ENCODE data around the gene KDM2A. TPM values are rescaled to one million over a fixed set of nuclear protein-coding genes. Genes with fewer than 3 reads are reported as not detected.

Gene KDM2A
- total and polyA plus RNA-seq, 2 experiments from 2014 or later, result 25.0 to 54.1 TPM

DNA sequence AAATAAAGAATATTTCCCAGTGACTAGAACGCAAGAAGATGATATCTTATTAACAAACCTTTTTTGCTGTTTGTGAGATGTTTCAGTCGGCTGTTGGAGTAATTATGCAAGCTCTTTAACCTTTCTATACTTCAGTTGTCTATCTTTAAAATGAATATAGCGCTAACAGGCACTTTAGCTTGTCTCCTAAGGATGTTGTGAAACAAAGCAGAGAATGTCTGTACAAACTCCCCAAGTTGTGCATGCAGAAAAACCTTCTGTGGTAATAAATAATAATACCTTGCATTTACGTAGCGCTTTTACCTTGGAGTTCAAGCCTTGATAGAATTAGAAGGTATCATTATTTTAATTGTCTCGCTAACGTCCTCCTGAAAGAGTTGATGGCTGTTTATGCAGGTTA lies 1.9 kb upstream of the KDM2A start:
- Histone ChIP-seq H3F3A (replicated peaks; ENCODE audit: low read depth) (0 out of 2 replicates have a peak, but pooled peaks cover 6% of the 10 kb centered on the region), H3K36me3 (ENCODE audit: insufficient read depth) (0 out of 2 replicates have a peak, but pooled peaks cover 2% of the 10 kb centered on the region), H4K20me1 (replicated peaks; ENCODE audit: insufficient read depth) (peaks cover 11% of the 10 kb centered on the region), H3K27me3 (ENCODE audit: insufficient read depth) (peaks cover 10% of the 10 kb centered on the region), H3K79me2 (replicated peaks; ENCODE audit: insufficient read depth) (peaks cover 26% of the 10 kb centered on the region), H3K9me2 (ENCODE audit: insufficient read depth) (no peaks in the 10 kb centered on the region), H3K4me1 (ENCODE audit: insufficient read depth) (peaks cover 24% of the 10 kb centered on the region), H2AFZ (peak overlapping the region; percentile 93), H3K4me3 (peak overlapping the region; percentile 53), H3K27ac (ENCODE audit: low read depth) (no peak overlapping the region), H3K4me2 (peak overlapping the region; percentile 79)
- peaks cover 37% of the 10 kb centered on the region for H3K4me1 Mint-ChIP-seq
- H3K9me3 Mint-ChIP-seq, result 0 out of 3 replicates have a peak, but pooled peaks cover 2% of the 10 kb centered on the region
- 0 out of 2 replicates have a peak overlapping the region, but pooled peaks have one; percentile 77 for H3K27ac Mint-ChIP-seq
- H3K36me3 Mint-ChIP-seq (ENCODE audit: low read depth), result peaks cover 10% of the 10 kb centered on the region
- no peak for ATAC-seq
- H3K4me3 Mint-ChIP-seq, result peak overlapping the region; percentile 79
- TF ChIP-seq, protein P1, sequence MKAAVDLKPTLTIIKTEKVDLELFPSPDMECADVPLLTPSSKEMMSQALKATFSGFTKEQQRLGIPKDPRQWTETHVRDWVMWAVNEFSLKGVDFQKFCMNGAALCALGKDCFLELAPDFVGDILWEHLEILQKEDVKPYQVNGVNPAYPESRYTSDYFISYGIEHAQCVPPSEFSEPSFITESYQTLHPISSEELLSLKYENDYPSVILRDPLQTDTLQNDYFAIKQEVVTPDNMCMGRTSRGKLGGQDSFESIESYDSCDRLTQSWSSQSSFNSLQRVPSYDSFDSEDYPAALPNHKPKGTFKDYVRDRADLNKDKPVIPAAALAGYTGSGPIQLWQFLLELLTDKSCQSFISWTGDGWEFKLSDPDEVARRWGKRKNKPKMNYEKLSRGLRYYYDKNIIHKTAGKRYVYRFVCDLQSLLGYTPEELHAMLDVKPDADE (IDR thresholded peaks at IDR 0.05), result no peak
- TF ChIP-seq, protein P2, sequence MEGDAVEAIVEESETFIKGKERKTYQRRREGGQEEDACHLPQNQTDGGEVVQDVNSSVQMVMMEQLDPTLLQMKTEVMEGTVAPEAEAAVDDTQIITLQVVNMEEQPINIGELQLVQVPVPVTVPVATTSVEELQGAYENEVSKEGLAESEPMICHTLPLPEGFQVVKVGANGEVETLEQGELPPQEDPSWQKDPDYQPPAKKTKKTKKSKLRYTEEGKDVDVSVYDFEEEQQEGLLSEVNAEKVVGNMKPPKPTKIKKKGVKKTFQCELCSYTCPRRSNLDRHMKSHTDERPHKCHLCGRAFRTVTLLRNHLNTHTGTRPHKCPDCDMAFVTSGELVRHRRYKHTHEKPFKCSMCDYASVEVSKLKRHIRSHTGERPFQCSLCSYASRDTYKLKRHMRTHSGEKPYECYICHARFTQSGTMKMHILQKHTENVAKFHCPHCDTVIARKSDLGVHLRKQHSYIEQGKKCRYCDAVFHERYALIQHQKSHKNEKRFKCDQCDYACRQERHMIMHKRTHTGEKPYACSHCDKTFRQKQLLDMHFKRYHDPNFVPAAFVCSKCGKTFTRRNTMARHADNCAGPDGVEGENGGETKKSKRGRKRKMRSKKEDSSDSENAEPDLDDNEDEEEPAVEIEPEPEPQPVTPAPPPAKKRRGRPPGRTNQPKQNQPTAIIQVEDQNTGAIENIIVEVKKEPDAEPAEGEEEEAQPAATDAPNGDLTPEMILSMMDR (conservative IDR thresholded peaks at IDR 0.05; ENCODE audit: low read depth in 2 of 2), result no peak
- TF ChIP-seq STAT1 (IDR thresholded peaks at IDR 0.05; ENCODE audit: unreplicated experiment), result no peak
- no peak for TF ChIP-seq EZH2 (IDR thresholded peaks at IDR 0.05; ENCODE audit: low read depth, unreplicated experiment)
- TF ChIP-seq, protein P3, sequence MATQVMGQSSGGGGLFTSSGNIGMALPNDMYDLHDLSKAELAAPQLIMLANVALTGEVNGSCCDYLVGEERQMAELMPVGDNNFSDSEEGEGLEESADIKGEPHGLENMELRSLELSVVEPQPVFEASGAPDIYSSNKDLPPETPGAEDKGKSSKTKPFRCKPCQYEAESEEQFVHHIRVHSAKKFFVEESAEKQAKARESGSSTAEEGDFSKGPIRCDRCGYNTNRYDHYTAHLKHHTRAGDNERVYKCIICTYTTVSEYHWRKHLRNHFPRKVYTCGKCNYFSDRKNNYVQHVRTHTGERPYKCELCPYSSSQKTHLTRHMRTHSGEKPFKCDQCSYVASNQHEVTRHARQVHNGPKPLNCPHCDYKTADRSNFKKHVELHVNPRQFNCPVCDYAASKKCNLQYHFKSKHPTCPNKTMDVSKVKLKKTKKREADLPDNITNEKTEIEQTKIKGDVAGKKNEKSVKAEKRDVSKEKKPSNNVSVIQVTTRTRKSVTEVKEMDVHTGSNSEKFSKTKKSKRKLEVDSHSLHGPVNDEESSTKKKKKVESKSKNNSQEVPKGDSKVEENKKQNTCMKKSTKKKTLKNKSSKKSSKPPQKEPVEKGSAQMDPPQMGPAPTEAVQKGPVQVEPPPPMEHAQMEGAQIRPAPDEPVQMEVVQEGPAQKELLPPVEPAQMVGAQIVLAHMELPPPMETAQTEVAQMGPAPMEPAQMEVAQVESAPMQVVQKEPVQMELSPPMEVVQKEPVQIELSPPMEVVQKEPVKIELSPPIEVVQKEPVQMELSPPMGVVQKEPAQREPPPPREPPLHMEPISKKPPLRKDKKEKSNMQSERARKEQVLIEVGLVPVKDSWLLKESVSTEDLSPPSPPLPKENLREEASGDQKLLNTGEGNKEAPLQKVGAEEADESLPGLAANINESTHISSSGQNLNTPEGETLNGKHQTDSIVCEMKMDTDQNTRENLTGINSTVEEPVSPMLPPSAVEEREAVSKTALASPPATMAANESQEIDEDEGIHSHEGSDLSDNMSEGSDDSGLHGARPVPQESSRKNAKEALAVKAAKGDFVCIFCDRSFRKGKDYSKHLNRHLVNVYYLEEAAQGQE (IDR thresholded peaks at IDR 0.05; ENCODE audit: unreplicated experiment), result no peak
- TF ChIP-seq EZH2phosphoT487 (IDR thresholded peaks at IDR 0.05; ENCODE audit: unreplicated experiment), result no peak
- TF ChIP-seq ZNF331 (CRISPR knock-in tag; IDR thresholded peaks at IDR 0.05; ENCODE audit: low read depth), result no peak
- TF ChIP-seq, protein P4, sequence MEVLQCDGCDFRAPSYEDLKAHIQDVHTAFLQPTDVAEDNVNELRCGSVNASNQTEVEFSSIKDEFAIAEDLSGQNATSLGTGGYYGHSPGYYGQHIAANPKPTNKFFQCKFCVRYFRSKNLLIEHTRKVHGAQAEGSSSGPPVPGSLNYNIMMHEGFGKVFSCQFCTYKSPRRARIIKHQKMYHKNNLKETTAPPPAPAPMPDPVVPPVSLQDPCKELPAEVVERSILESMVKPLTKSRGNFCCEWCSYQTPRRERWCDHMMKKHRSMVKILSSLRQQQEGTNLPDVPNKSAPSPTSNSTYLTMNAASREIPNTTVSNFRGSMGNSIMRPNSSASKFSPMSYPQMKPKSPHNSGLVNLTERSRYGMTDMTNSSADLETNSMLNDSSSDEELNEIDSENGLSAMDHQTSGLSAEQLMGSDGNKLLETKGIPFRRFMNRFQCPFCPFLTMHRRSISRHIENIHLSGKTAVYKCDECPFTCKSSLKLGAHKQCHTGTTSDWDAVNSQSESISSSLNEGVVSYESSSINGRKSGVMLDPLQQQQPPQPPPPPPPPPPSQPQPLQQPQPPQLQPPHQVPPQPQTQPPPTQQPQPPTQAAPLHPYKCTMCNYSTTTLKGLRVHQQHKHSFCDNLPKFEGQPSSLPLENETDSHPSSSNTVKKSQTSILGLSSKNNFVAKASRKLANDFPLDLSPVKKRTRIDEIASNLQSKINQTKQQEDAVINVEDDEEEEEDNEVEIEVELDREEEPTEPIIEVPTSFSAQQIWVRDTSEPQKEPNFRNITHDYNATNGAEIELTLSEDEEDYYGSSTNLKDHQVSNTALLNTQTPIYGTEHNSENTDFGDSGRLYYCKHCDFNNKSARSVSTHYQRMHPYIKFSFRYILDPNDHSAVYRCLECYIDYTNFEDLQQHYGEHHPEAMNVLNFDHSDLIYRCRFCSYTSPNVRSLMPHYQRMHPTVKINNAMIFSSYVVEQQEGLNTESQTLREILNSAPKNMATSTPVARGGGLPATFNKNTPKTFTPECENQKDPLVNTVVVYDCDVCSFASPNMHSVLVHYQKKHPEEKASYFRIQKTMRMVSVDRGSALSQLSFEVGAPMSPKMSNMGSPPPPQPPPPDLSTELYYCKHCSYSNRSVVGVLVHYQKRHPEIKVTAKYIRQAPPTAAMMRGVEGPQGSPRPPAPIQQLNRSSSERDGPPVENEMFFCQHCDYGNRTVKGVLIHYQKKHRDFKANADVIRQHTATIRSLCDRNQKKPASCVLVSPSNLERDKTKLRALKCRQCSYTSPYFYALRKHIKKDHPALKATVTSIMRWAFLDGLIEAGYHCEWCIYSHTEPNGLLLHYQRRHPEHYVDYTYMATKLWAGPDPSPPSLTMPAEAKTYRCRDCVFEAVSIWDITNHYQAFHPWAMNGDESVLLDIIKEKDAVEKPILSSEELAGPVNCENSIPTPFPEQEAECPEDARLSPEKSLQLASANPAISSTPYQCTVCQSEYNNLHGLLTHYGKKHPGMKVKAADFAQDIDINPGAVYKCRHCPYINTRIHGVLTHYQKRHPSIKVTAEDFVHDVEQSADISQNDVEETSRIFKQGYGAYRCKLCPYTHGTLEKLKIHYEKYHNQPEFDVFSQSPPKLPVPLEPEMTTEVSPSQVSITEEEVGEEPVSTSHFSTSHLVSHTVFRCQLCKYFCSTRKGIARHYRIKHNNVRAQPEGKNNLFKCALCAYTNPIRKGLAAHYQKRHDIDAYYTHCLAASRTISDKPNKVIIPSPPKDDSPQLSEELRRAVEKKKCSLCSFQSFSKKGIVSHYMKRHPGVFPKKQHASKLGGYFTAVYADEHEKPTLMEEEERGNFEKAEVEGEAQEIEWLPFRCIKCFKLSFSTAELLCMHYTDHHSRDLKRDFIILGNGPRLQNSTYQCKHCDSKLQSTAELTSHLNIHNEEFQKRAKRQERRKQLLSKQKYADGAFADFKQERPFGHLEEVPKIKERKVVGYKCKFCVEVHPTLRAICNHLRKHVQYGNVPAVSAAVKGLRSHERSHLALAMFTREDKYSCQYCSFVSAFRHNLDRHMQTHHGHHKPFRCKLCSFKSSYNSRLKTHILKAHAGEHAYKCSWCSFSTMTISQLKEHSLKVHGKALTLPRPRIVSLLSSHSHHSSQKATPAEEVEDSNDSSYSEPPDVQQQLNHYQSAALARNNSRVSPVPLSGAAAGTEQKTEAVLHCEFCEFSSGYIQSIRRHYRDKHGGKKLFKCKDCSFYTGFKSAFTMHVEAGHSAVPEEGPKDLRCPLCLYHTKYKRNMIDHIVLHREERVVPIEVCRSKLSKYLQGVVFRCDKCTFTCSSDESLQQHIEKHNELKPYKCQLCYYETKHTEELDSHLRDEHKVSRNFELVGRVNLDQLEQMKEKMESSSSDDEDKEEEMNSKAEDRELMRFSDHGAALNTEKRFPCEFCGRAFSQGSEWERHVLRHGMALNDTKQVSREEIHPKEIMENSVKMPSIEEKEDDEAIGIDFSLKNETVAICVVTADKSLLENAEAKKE (CRISPR knock-in tag; IDR thresholded peaks at IDR 0.05), result no peak
- TF ChIP-seq NANOG (IDR thresholded peaks at IDR 0.05; ENCODE audit: borderline replicate concordance), result no peak
- TF ChIP-seq CREB1 (CRISPR knock-in tag; IDR thresholded peaks at IDR 0.05; ENCODE audit: low read depth), result no peak
- H3K27me3 Mint-ChIP-seq (ENCODE audit: insufficient read depth, low read depth, poor library complexity), result peaks cover 5% of the 10 kb centered on the region
- DNase-seq (ENCODE audit: low spot score), result no peak

All from GM23338 (cell line).